A549 (cell line): ENCODE results near the gene BCOR. TPM values are rescaled to one million over a fixed set of nuclear protein-coding genes. Genes with fewer than 3 reads are reported as not detected.

ENCODE experiments used
- ATAC-seq, 2 experiments: fragments of 200-7000 bp in 1 of 2; fragments of >200 bp in 1 of 2; cut with Nextera tagmentation in 1 of 2; cut with Tn5 transposase in 1 of 2; 3 replicates each; pipeline versions ENCODE4 v1.8.0 to v1.9.1; 2018 to 2020; ENCODE audit warnings: mild to moderate bottlenecking in 1 of 2, moderate library complexity in 1 of 2
- CTCF ChIA-PET: fragments of 300-600 bp; sonication (Branson Sonifier 250); formaldehyde crosslinking; extraction: SDS; loops from one replicate; lab custom pipeline; 2021; ENCODE audit warnings: antibody characterized with exemption, inconsistent platforms; lab: Yijun Ruan, JAX
- POLR2A ChIA-PET: fragments of 350-600 bp; formaldehyde crosslinking; extraction: SDS; loops from one replicate; lab custom pipeline; 2021; ENCODE audit warnings: antibody characterized with exemption, inconsistent platforms; lab: Yijun Ruan, JAX
- DNase-seq, 2 experiments: peaks; one replicate each; pipeline versions ENCODE4 v3.0.0 to v3.0.0-alpha.2; 2011 to 2016; ENCODE audit warnings: low read depth in 1 of 2, low spot score in 1 of 2
- FAIRE-seq: peaks from 2 replicates; lab custom pipeline; 2011; peaks lifted over from hg19 to GRCh38; lab: Jason Lieb, UNC
- H3K27ac ChIP-seq, 2 experiments: fragments of >200 bp; sonication (Bioruptor Twin); formaldehyde crosslinking; 3 replicates each; pipeline ENCODE4 v1.5.1; 2016 to 2017
- H3K4me1 ChIP-seq: fragments of >200 bp; sonication (Bioruptor Twin); formaldehyde crosslinking; 3 replicates; pipeline ENCODE4 v1.6.1; 2016
- H3K4me2 ChIP-seq: fragments of >200 bp; sonication (Bioruptor Twin); formaldehyde crosslinking; 3 replicates; pipeline ENCODE4 v1.6.1; 2016
- H3K4me3 ChIP-seq: fragments of >200 bp; sonication (Bioruptor Twin); formaldehyde crosslinking; 3 replicates; pipeline ENCODE4 v1.5.1; 2016
- H3K9me3 ChIP-seq: fragments of >200 bp; sonication (Bioruptor Twin); formaldehyde crosslinking; 3 replicates; pipeline ENCODE4 v1.6.1; 2016
- ATOH8 ChIP-seq: fragments of 250-450 bp; sonication (Bioruptor Pico); IDR thresholded peaks from 2 replicates; pipeline ENCODE4 v1.5.0; 2020; ENCODE audit warnings: low read depth, mild to moderate bottlenecking, moderate library complexity
- CEBPB ChIP-seq, 2 experiments: fragments of >200 bp in 1 of 2; sonication (Bioruptor Twin) in 1 of 2; formaldehyde crosslinking in 1 of 2; IDR thresholded peaks; 2 replicates each; pipeline ENCODE4 v1.6.1; 2012 to 2016
- CTCF ChIP-seq: fragments of >200 bp; sonication (Bioruptor Twin); formaldehyde crosslinking; IDR thresholded peaks from 3 replicates; pipeline ENCODE4 v1.5.1; 2016
- ESRRA ChIP-seq: fragments of 150-350 bp; IDR thresholded peaks from 2 replicates; pipeline ENCODE4 v1.6.1; 2014; ENCODE audit warnings: mild to moderate bottlenecking, low read length, borderline replicate concordance
- HOXA7 ChIP-seq: fragments of 250-450 bp; sonication (Bioruptor Pico); IDR thresholded peaks from 2 replicates; pipeline ENCODE4 v1.5.0; 2020; ENCODE audit warnings: mild to moderate bottlenecking, moderate library complexity
- HOXB13 ChIP-seq: fragments of 250-450 bp; sonication (Bioruptor Pico); IDR thresholded peaks from 2 replicates; pipeline ENCODE4 v1.5.0; 2020; ENCODE audit warnings: low read depth, mild to moderate bottlenecking, moderate library complexity
- MAZ ChIP-seq: fragments of 150-350 bp; IDR thresholded peaks from 2 replicates; pipeline ENCODE4 v1.6.1; 2014; ENCODE audit warnings: antibody characterized with exemption, low read depth, low read length, borderline replicate concordance
- NPAS2 ChIP-seq: fragments of 250-450 bp; sonication (Bioruptor Pico); IDR thresholded peaks from 2 replicates; pipeline ENCODE4 v1.8.0; 2022; ENCODE audit warnings: mild to moderate bottlenecking, moderate library complexity, borderline replicate concordance
- PBX3 ChIP-seq: IDR thresholded peaks from 2 replicates; pipeline ENCODE4 v1.6.1; 2012
- REST ChIP-seq: fragments of 200-600 bp; sonication (generic); IDR thresholded peaks from 2 replicates; pipeline ENCODE4 v1.6.1; 2016; ENCODE audit warnings: antibody characterized with exemption, mild to moderate bottlenecking, moderate library complexity
- SREBF2 ChIP-seq: fragments of 450-650 bp; IDR thresholded peaks from 2 replicates; pipeline ENCODE4 v1.6.1; 2014; ENCODE audit warnings: mild to moderate bottlenecking, moderate library complexity
- TFCP2L1 ChIP-seq: fragments of 250-450 bp; sonication (Bioruptor Pico); IDR thresholded peaks from 2 replicates; pipeline ENCODE4 v1.5.0; 2021; ENCODE audit warnings: mild to moderate bottlenecking
- WGBS: methylation state at CpG from one replicate; pipeline ENCODE4 v1.1.6; 2017; ENCODE audit errors: missing lambda C conversion rate; 5-methylcytosine and 5-hydroxymethylcytosine counted together
- polyA plus RNA-seq, 4 experiments: library from polyadenylated mRNA; depleted of rRNA in 3 of 4; stranded (reverse); fragments of >200 nt; fragmentation: RNase III in 1 of 4; extraction: RNeasy Plus Mini Kit Qiagen cat#74134 plus additional on column Dnase treatment in 1 of 4; gene quantifications; 2 replicates in 3 of 4; 3 replicates in 1 of 4; pipeline ENCODE4 v1.2.3, GENCODE V29; 2011 to 2017

BCOR gene
- polyA plus RNA-seq, 2 of the 4 experiments (the other 2 are of a cell fraction): 12.2 to 12.6 TPM

- ChIA-PET CTCF (no interaction called here), POLR2A (interaction anchor here (0.7 kb wide), 1 partner anchor 12 kb away, joined by 7 read pairs; no protein-coding TSS in a partner anchor)
- TF ChIP-seq PBX3 (no peak), CTCF (no peak), NPAS2 (no peak), TFCP2L1 (CRISPR knock-in tag) (no peak)
- Histone ChIP-seq H3K4me3 (no peak overlapping the region), H3K9me3 (no peaks in the 10 kb centered on the region), H3K4me2 (no peak overlapping the region), H3K4me1 (peaks cover 16% of the 10 kb centered on the region), H3K27ac (no peak overlapping the region)
- no peak for ATAC-seq
- no peak for FAIRE-seq
- DNase-seq: no peak
- 94% methylated on average over 45 of the region's 54 CpGs for WGBS
Observed at GRCh38 chrX:40145001-40145922, 47.5 kb upstream of the BCOR start.

GRCh38 chrX:40144576-40144975 lies 46.8 kb upstream of the BCOR start:
- Histone ChIP-seq H3K9me3 (no peaks in the 10 kb centered on the region), H3K4me3 (no peak overlapping the region), H3K4me1 (peaks cover 18% of the 10 kb centered on the region), H3K27ac (no peak overlapping the region), H3K4me2 (no peak overlapping the region)
- ATAC-seq (no peak), DNase-seq (no peak), FAIRE-seq (peak; percentile 46)
- ChIA-PET POLR2A (interaction anchor here (0.7 kb wide), 1 partner anchor 11 kb away, joined by 7 read pairs; no protein-coding TSS in a partner anchor), CTCF (no interaction called here)
- no peak for TF ChIP-seq ATOH8 (CRISPR knock-in tag)
- WGBS: 76% methylated on average over 9 of the region's 9 CpGs

- ATAC-seq: no peak
- ChIA-PET POLR2A (no interaction called here), CTCF (no interaction called here)
- no peak overlapping the region for H3K4me2 ChIP-seq
- peak; percentile 89 for FAIRE-seq
- H3K4me1 ChIP-seq: peaks cover 18% of the 10 kb centered on the region
- H3K9me3 ChIP-seq: no peaks in the 10 kb centered on the region
- TF ChIP-seq REST (no peak), CEBPB (IDR thresholded peaks at IDR 0.05) (0 out of 4 replicates have a peak, but pooled peaks of 1 of the 2 experiments have one; percentile 13)
- H3K27ac ChIP-seq: no peak overlapping the region
- WGBS: 88% methylated on average over 5 of the region's 5 CpGs
- DNase-seq: no peak
- no peak overlapping the region for H3K4me3 ChIP-seq
Observed at GRCh38 chrX:40143987-40144386, 46.2 kb upstream of the BCOR start.

- Histone ChIP-seq H3K4me2 (no peak overlapping the region), H3K4me3 (no peak overlapping the region), H3K27ac (no peak overlapping the region), H3K9me3 (no peaks in the 10 kb centered on the region)
- FAIRE-seq (no peak), ATAC-seq (no peak), DNase-seq (no peak)
- ChIA-PET POLR2A (no interaction called here), CTCF (interaction anchor here (2.9 kb wide), 1 partner anchor 10 kb away, joined by 11 read pairs; no protein-coding TSS in a partner anchor)
- 93% methylated on average over 10 of the region's 10 CpGs for WGBS
- TF ChIP-seq SREBF2 (no peak), HOXA7 (CRISPR knock-in tag) (no peak), HOXB13 (no peak), ESRRA (no peak), MAZ (no peak)
- TF ChIP-seq, all 56 proteins: peak for 0
- peaks cover 18% of the 10 kb centered on the region for H3K4me1 ChIP-seq
Observed at GRCh38 chrX:40143001-40143400, 45.2 kb upstream of the BCOR start.
